Left ventricle myocardium inferior (tissue), 1 donor: ENCODE measurements around the gene ANKS1B. TPM values are rescaled to one million over a fixed set of nuclear protein-coding genes. Genes with fewer than 3 reads are reported as not detected.

ENCODE experiments used
- DNase-seq: peaks from one replicate; pipeline ENCODE4 v3.0.0-alpha.2; 2020
- H3K27ac ChIP-seq: fragments of 200-600 bp; replicated peaks from 2 replicates; pipeline ENCODE4 v1.8.0; 2021
- H3K27me3 ChIP-seq: fragments of 200-600 bp; 2 replicates; pipeline ENCODE4 v1.8.0; 2021; ENCODE audit warnings: low read depth
- H3K36me3 ChIP-seq: fragments of 200-600 bp; 2 replicates; pipeline ENCODE4 v1.8.0; 2021
- H3K4me1 ChIP-seq: fragments of 200-600 bp; 2 replicates; pipeline ENCODE4 v1.8.0; 2021
- H3K4me3 ChIP-seq: fragments of 200-600 bp; 2 replicates; pipeline ENCODE4 v1.8.0; 2021; ENCODE audit warnings: mild to moderate bottlenecking, moderate library complexity
- H3K9me3 ChIP-seq: fragments of 200-600 bp; replicated peaks from 2 replicates; pipeline ENCODE4 v1.8.0; 2021
- CTCF ChIP-seq: fragments of 200-600 bp; IDR thresholded peaks from 2 replicates; pipeline ENCODE4 v1.8.0; 2021; ENCODE audit warnings: antibody characterized with exemption, mild to moderate bottlenecking, borderline replicate concordance
- intact Hi-C: fragments of 100-400 bp; cut with micrococcal nuclease; formaldehyde crosslinking; loops from one replicate; pipeline ENCODE4 v1.11.0; 2022
- total RNA-seq: library from RNA; stranded (reverse); fragmentation: NEBNext Ultra II Directional; extraction: Animal tissue kit (Norgen Biotek cat#: 25700); gene quantifications from one replicate; pipeline ENCODE4 v1.2.1, GENCODE V29; 2021
- donor health status: DM: no; HTN: yes; CAD: no; lungs with severe emphysema.

The ANKS1B gene
- total RNA-seq, 1 donor from 2014 or later, result 1.6 TPM

GRCh38 chr12:98893126-98893674, 1091.5 kb downstream of the ANKS1B start:
- no peak for DNase-seq
- H3K36me3 ChIP-seq, result no peaks in the 10 kb centered on the region
- intact Hi-C loops, result no loop called here
- peaks cover 9% of the 10 kb centered on the region for H3K4me1 ChIP-seq
- peaks cover 96% of the 10 kb centered on the region for H3K27me3 ChIP-seq
- TF ChIP-seq CTCF, result no peak
- no peak overlapping the region for H3K4me3 ChIP-seq
- no peaks in the 10 kb centered on the region for H3K9me3 ChIP-seq
- H3K27ac ChIP-seq, result no peak overlapping the region

GRCh38 chr12:98885778-98886177, 1099.0 kb downstream of the ANKS1B start:
- H3K36me3 ChIP-seq, result no peaks in the 10 kb centered on the region
- no peaks in the 10 kb centered on the region for H3K4me1 ChIP-seq
- H3K4me3 ChIP-seq, result no peak overlapping the region
- intact Hi-C loops, result no loop called here
- H3K27me3 ChIP-seq, result peaks cover 24% of the 10 kb centered on the region
- no peak for TF ChIP-seq CTCF
- DNase-seq, result no peak
- no peak overlapping the region for H3K27ac ChIP-seq
- H3K9me3 ChIP-seq, result no peaks in the 10 kb centered on the region

- Histone ChIP-seq H3K27ac (no peak overlapping the region), H3K4me1 (no peaks in the 10 kb centered on the region), H3K4me3 (no peak overlapping the region), H3K9me3 (no peaks in the 10 kb centered on the region), H3K36me3 (no peaks in the 10 kb centered on the region), H3K27me3 (peaks cover under 1% of the 10 kb centered on the region)
- no peak for TF ChIP-seq CTCF
- DNase-seq, result no peak
- intact Hi-C loops, result no loop called here
Measured at GRCh38 chr12:98883231-98883630, 1101.5 kb downstream of the ANKS1B start.

GRCh38 chr12:98882526-98882925, 1102.2 kb downstream of the ANKS1B start:
- Histone ChIP-seq H3K27me3 (no peaks in the 10 kb centered on the region), H3K36me3 (no peaks in the 10 kb centered on the region), H3K4me3 (no peak overlapping the region), H3K9me3 (no peaks in the 10 kb centered on the region), H3K4me1 (no peaks in the 10 kb centered on the region), H3K27ac (no peak overlapping the region)
- DNase-seq, result no peak
- TF ChIP-seq CTCF, result no peak
- intact Hi-C loops, result no loop called here

GRCh38 chr12:98873776-98874175, 1111.0 kb downstream of the ANKS1B start:
- no peaks in the 10 kb centered on the region for H3K9me3 ChIP-seq
- DNase-seq, result no peak
- no peak overlapping the region for H3K27ac ChIP-seq
- TF ChIP-seq CTCF, result no peak
- no peaks in the 10 kb centered on the region for H3K36me3 ChIP-seq
- no peak overlapping the region for H3K4me3 ChIP-seq
- no peaks in the 10 kb centered on the region for H3K4me1 ChIP-seq
- H3K27me3 ChIP-seq, result peaks cover 28% of the 10 kb centered on the region
- intact Hi-C loops, result no loop called here
